ENCODE results near the gene SLC35F3. TPM values are rescaled to one million over a fixed set of nuclear protein-coding genes. Genes with fewer than 3 reads are reported as not detected.
A peak's percentile ranks its signal among the peaks of the same experiment; 100 is the strongest.

The SLC35F3 gene
- total and polyA plus RNA-seq, 2 experiments from 2014 or later, result 1.0 to 3.2 TPM

DNA sequence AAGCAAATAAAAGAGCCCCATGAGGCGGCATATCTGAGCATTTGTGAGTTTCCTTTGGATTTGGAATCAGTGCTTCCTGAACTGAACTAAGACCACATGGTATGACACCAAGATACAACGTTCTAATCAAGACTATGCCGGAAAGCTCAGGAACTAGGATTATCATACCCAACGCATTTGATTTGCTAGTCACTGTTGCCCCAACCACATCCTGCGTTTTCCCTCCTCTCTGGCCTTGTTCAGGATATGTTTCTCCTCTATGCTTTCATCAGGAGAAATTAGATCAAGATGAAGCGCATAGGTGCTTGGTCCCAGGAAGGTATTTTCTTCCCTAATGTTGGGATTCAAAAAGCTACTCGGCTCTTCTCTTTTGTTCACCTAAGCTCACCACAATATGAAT lies 79.3 kb downstream of the SLC35F3 start:
- H3K4me3 ChIP-seq, result no peak overlapping the region
- ATAC-seq (no peak), DNase-seq (ENCODE audit: low spot score) (no peak)
- no peak overlapping the region for H3K4me2 ChIP-seq
- H2AFZ ChIP-seq, result peak overlapping the region; percentile 75; the same call in 1 of the 2 replicates
- Mint-ChIP-seq H3K36me3 (ENCODE audit: low read depth) (no peaks in the 10 kb centered on the region), H3K27ac (no peak overlapping the region), H3K4me1 (peaks cover 15% of the 10 kb centered on the region), H3K9me3 (no peaks in the 10 kb centered on the region), H3K4me3 (no peak overlapping the region), H3K27me3 (ENCODE audit: insufficient read depth, low read depth, poor library complexity) (no peaks in the 10 kb centered on the region)
- H3K9me2 ChIP-seq (ENCODE audit: insufficient read depth), result no peaks in the 10 kb centered on the region
- H3K27me3 ChIP-seq (ENCODE audit: insufficient read depth), result no peaks in the 10 kb centered on the region
- H3K4me1 ChIP-seq (ENCODE audit: insufficient read depth), result no peaks in the 10 kb centered on the region
- H3K79me2 ChIP-seq (replicated peaks; ENCODE audit: insufficient read depth), result no peaks in the 10 kb centered on the region
- H3F3A ChIP-seq (replicated peaks; ENCODE audit: low read depth), result no peaks in the 10 kb centered on the region
- H4K20me1 ChIP-seq (replicated peaks; ENCODE audit: insufficient read depth), result no peaks in the 10 kb centered on the region
- no peaks in the 10 kb centered on the region for H3K36me3 ChIP-seq (ENCODE audit: insufficient read depth)
- no peak overlapping the region for H3K27ac ChIP-seq (ENCODE audit: low read depth)
- TF ChIP-seq, protein P1, sequence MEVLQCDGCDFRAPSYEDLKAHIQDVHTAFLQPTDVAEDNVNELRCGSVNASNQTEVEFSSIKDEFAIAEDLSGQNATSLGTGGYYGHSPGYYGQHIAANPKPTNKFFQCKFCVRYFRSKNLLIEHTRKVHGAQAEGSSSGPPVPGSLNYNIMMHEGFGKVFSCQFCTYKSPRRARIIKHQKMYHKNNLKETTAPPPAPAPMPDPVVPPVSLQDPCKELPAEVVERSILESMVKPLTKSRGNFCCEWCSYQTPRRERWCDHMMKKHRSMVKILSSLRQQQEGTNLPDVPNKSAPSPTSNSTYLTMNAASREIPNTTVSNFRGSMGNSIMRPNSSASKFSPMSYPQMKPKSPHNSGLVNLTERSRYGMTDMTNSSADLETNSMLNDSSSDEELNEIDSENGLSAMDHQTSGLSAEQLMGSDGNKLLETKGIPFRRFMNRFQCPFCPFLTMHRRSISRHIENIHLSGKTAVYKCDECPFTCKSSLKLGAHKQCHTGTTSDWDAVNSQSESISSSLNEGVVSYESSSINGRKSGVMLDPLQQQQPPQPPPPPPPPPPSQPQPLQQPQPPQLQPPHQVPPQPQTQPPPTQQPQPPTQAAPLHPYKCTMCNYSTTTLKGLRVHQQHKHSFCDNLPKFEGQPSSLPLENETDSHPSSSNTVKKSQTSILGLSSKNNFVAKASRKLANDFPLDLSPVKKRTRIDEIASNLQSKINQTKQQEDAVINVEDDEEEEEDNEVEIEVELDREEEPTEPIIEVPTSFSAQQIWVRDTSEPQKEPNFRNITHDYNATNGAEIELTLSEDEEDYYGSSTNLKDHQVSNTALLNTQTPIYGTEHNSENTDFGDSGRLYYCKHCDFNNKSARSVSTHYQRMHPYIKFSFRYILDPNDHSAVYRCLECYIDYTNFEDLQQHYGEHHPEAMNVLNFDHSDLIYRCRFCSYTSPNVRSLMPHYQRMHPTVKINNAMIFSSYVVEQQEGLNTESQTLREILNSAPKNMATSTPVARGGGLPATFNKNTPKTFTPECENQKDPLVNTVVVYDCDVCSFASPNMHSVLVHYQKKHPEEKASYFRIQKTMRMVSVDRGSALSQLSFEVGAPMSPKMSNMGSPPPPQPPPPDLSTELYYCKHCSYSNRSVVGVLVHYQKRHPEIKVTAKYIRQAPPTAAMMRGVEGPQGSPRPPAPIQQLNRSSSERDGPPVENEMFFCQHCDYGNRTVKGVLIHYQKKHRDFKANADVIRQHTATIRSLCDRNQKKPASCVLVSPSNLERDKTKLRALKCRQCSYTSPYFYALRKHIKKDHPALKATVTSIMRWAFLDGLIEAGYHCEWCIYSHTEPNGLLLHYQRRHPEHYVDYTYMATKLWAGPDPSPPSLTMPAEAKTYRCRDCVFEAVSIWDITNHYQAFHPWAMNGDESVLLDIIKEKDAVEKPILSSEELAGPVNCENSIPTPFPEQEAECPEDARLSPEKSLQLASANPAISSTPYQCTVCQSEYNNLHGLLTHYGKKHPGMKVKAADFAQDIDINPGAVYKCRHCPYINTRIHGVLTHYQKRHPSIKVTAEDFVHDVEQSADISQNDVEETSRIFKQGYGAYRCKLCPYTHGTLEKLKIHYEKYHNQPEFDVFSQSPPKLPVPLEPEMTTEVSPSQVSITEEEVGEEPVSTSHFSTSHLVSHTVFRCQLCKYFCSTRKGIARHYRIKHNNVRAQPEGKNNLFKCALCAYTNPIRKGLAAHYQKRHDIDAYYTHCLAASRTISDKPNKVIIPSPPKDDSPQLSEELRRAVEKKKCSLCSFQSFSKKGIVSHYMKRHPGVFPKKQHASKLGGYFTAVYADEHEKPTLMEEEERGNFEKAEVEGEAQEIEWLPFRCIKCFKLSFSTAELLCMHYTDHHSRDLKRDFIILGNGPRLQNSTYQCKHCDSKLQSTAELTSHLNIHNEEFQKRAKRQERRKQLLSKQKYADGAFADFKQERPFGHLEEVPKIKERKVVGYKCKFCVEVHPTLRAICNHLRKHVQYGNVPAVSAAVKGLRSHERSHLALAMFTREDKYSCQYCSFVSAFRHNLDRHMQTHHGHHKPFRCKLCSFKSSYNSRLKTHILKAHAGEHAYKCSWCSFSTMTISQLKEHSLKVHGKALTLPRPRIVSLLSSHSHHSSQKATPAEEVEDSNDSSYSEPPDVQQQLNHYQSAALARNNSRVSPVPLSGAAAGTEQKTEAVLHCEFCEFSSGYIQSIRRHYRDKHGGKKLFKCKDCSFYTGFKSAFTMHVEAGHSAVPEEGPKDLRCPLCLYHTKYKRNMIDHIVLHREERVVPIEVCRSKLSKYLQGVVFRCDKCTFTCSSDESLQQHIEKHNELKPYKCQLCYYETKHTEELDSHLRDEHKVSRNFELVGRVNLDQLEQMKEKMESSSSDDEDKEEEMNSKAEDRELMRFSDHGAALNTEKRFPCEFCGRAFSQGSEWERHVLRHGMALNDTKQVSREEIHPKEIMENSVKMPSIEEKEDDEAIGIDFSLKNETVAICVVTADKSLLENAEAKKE (CRISPR knock-in tag; IDR thresholded peaks at IDR 0.05), result no peak
- TF ChIP-seq EZH2 (IDR thresholded peaks at IDR 0.05; ENCODE audit: low read depth, unreplicated experiment), result no peak
- no peak for TF ChIP-seq JUNB (IDR thresholded peaks at IDR 0.05; ENCODE audit: unreplicated experiment)
- TF ChIP-seq EZH2phosphoT487 (IDR thresholded peaks at IDR 0.05; ENCODE audit: unreplicated experiment), result no peak
- TF ChIP-seq, protein P2, sequence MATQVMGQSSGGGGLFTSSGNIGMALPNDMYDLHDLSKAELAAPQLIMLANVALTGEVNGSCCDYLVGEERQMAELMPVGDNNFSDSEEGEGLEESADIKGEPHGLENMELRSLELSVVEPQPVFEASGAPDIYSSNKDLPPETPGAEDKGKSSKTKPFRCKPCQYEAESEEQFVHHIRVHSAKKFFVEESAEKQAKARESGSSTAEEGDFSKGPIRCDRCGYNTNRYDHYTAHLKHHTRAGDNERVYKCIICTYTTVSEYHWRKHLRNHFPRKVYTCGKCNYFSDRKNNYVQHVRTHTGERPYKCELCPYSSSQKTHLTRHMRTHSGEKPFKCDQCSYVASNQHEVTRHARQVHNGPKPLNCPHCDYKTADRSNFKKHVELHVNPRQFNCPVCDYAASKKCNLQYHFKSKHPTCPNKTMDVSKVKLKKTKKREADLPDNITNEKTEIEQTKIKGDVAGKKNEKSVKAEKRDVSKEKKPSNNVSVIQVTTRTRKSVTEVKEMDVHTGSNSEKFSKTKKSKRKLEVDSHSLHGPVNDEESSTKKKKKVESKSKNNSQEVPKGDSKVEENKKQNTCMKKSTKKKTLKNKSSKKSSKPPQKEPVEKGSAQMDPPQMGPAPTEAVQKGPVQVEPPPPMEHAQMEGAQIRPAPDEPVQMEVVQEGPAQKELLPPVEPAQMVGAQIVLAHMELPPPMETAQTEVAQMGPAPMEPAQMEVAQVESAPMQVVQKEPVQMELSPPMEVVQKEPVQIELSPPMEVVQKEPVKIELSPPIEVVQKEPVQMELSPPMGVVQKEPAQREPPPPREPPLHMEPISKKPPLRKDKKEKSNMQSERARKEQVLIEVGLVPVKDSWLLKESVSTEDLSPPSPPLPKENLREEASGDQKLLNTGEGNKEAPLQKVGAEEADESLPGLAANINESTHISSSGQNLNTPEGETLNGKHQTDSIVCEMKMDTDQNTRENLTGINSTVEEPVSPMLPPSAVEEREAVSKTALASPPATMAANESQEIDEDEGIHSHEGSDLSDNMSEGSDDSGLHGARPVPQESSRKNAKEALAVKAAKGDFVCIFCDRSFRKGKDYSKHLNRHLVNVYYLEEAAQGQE (IDR thresholded peaks at IDR 0.05; ENCODE audit: unreplicated experiment), result no peak
- no peak for TF ChIP-seq STAT1 (IDR thresholded peaks at IDR 0.05; ENCODE audit: unreplicated experiment)
- no peak for TF ChIP-seq NANOG (IDR thresholded peaks at IDR 0.05; ENCODE audit: borderline replicate concordance)
- TF ChIP-seq CREB1 (CRISPR knock-in tag; IDR thresholded peaks at IDR 0.05; ENCODE audit: low read depth), result no peak
- TF ChIP-seq, protein P3, sequence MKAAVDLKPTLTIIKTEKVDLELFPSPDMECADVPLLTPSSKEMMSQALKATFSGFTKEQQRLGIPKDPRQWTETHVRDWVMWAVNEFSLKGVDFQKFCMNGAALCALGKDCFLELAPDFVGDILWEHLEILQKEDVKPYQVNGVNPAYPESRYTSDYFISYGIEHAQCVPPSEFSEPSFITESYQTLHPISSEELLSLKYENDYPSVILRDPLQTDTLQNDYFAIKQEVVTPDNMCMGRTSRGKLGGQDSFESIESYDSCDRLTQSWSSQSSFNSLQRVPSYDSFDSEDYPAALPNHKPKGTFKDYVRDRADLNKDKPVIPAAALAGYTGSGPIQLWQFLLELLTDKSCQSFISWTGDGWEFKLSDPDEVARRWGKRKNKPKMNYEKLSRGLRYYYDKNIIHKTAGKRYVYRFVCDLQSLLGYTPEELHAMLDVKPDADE (IDR thresholded peaks at IDR 0.05), result no peak
- TF ChIP-seq ZNF331 (CRISPR knock-in tag; IDR thresholded peaks at IDR 0.05; ENCODE audit: low read depth), result no peak
- no peak for TF ChIP-seq ZNF114 (CRISPR knock-in tag; IDR thresholded peaks at IDR 0.05)
- TF ChIP-seq POLR2AphosphoS5 (IDR thresholded peaks at IDR 0.05; ENCODE audit: low read depth), result no peak
- TF ChIP-seq, protein P4, sequence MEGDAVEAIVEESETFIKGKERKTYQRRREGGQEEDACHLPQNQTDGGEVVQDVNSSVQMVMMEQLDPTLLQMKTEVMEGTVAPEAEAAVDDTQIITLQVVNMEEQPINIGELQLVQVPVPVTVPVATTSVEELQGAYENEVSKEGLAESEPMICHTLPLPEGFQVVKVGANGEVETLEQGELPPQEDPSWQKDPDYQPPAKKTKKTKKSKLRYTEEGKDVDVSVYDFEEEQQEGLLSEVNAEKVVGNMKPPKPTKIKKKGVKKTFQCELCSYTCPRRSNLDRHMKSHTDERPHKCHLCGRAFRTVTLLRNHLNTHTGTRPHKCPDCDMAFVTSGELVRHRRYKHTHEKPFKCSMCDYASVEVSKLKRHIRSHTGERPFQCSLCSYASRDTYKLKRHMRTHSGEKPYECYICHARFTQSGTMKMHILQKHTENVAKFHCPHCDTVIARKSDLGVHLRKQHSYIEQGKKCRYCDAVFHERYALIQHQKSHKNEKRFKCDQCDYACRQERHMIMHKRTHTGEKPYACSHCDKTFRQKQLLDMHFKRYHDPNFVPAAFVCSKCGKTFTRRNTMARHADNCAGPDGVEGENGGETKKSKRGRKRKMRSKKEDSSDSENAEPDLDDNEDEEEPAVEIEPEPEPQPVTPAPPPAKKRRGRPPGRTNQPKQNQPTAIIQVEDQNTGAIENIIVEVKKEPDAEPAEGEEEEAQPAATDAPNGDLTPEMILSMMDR (conservative IDR thresholded peaks at IDR 0.05; ENCODE audit: low read depth in 2 of 2), result no peak
